ENCODE measurements around the gene MAPT. TPM values are rescaled to one million over a fixed set of nuclear protein-coding genes. Genes with fewer than 3 reads are reported as not detected.

The MAPT gene
- total RNA-seq, 4 donors from 2014 or later, result 0.44 to 12.2 (median 3.3) TPM

GRCh38 chr17:45931677-45932076 lies 37.3 kb downstream of the MAPT start:
- no peak for DNase-seq
- intact Hi-C loops (cut with DNase I), result no loop called here
- WGBS, 2 donors, result 89 to 96% methylated on average over 2 of the region's 2 CpGs
- Histone ChIP-seq H3K4me1 (peaks cover 0 to 6% (median 0%) of the 10 kb centered on the region in 3 donors), H3K4me3 (no peak overlapping the region), H3K27me3 (no peaks in the 10 kb centered on the region), H3K27ac (no peak overlapping the region), H3K9me3 (peaks cover 0 to 13% (median 6%) of the 10 kb centered on the region in 3 donors), H3K36me3 (no peaks in the 10 kb centered on the region)
- TF ChIP-seq CTCF (IDR thresholded peaks at IDR 0.05) (no peak), POLR2A (IDR thresholded peaks at IDR 0.05) (no peak)

GRCh38 chr17:45934044-45934979 lies 40.0 kb downstream of the MAPT start:
- no peak for DNase-seq
- TF ChIP-seq POLR2A (IDR thresholded peaks at IDR 0.05), result no peak
- no peak for TF ChIP-seq CTCF (IDR thresholded peaks at IDR 0.05)
- H3K4me3 ChIP-seq, result no peak overlapping the region
- H3K36me3 ChIP-seq, result no peaks in the 10 kb centered on the region
- intact Hi-C loops (cut with DNase I), result no loop called here
- H3K27me3 ChIP-seq, result no peaks in the 10 kb centered on the region
- H3K4me1 ChIP-seq, result peaks cover 0 to 8% (median 0%) of the 10 kb centered on the region in 3 donors
- no peaks in the 10 kb centered on the region for H3K9me3 ChIP-seq
- 70 to 73% methylated on average over 12 of the region's 12 CpGs for WGBS, 2 donors
- H3K27ac ChIP-seq, result no peak overlapping the region

DNA sequence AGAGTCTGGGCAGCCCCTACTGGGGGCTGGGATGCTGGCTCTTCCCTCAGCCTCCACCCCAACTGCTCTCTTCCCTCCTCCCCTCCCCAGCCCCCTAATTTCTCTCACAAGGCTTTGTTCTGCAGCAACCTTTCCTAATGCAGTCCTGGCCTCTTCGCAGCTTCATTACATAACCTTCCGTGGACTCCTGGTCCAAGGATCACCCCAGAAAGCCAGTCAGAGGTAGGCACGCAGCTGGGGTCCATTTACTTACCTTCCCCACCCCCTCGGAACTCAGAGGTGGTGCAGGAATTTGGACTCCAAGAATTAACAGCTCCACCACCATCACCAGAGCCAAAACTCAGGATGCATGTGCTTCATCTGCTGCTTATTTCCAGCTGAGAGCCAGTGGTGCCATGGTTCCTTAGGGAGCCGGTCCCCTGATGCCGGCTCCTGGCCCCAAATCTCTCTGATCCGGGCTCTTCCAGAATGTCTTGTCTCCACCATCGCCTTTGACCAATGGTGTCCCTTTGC lies 40.9 kb downstream of the MAPT start:
- Histone ChIP-seq H3K4me1 (peaks cover 0 to 12% (median 0%) of the 10 kb centered on the region in 3 donors), H3K27ac (no peak overlapping the region), H3K9me3 (no peaks in the 10 kb centered on the region), H3K36me3 (no peaks in the 10 kb centered on the region), H3K27me3 (no peaks in the 10 kb centered on the region), H3K4me3 (no peak overlapping the region)
- TF ChIP-seq CTCF (IDR thresholded peaks at IDR 0.05) (no peak), POLR2A (IDR thresholded peaks at IDR 0.05) (no peak)
- intact Hi-C loops (cut with DNase I), result no loop called here
- 84 to 86% methylated on average over 8 of the region's 8 CpGs for whole genome bisulfite sequencing, 2 donors
- DNase-seq, result no peak

- no peak for DNase-seq
- Histone ChIP-seq H3K9me3 (no peaks in the 10 kb centered on the region), H3K27ac (no peak overlapping the region), H3K36me3 (no peaks in the 10 kb centered on the region), H3K27me3 (no peaks in the 10 kb centered on the region), H3K4me1 (peaks cover 0 to 18% (median 0%) of the 10 kb centered on the region in 3 donors), H3K4me3 (no peak overlapping the region)
- TF ChIP-seq CTCF (IDR thresholded peaks at IDR 0.05) (no peak), POLR2A (IDR thresholded peaks at IDR 0.05) (no peak)
- intact Hi-C loops (cut with DNase I), result no loop called here
- WGBS, 2 donors, result 89 to 96% methylated on average over 6 of the region's 10 CpGs
Measured at GRCh38 chr17:45935710-45936509, 41.6 kb downstream of the MAPT start.
